Measurements from ENCODE around the gene IRF8.
"Not testable (repeated sequence)": the region's sequence is repeated elsewhere in the genome, so short reads cannot be mapped to it uniquely, and the experiment has no call there.

Gene IRF8

DNA sequence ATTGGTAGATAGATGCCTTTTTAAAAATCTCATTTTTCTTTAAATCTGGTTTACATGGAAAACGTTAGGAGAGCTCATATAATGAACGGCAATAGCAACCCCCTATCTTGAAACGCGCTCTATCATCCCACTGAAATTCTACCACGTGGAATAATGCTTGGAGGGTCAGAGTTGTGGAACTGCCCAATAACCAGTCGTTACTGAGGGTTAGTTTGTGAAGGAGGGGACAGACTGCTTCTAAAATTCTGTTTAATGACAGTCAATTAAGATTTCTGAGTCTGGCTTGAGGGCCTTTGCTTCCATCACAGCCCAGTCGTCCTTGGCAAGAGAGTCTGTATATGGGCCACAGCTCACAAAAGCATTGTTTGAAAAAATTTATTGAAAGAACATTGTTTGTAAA is 482 bp downstream of the IRF8 start:
- DNase-seq = no peak

DNA sequence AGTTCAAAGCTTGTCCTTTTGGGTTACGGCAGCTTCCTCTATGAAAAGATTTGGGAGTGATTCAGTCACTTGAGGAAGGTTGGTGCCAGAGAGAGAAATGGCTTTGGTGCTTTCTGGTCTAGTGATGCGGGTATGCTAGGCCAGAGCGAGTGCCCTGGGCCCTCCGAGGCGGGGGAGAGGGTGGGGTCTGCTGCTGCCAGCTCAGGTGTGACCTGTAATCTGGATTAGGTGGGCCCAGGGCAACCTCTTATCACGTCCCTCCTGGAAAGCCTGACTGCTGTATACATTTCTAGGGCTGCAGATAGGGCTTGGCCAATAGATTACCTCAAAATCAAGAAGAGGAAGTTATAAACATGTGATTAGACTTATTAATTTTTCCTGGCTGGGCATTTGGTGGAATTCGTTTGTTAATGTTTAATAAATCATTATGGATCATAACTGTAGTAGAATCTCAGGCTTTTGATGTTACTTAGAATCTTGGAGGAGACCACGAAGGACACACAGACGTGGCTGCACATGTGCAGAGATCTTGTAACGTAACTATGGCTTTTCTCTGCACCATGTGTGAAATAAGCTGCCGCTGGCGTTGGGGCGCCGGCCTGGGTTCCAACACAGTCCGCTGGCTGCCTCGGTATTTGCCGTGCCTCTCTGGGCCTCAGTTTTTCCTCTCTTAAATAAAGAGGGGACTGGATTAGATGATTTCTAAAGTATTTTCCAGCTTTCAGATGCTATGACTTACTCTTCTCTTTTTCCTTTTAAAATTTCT is 1.2 kb downstream of the IRF8 start:
- no peak for DNase-seq

DNA sequence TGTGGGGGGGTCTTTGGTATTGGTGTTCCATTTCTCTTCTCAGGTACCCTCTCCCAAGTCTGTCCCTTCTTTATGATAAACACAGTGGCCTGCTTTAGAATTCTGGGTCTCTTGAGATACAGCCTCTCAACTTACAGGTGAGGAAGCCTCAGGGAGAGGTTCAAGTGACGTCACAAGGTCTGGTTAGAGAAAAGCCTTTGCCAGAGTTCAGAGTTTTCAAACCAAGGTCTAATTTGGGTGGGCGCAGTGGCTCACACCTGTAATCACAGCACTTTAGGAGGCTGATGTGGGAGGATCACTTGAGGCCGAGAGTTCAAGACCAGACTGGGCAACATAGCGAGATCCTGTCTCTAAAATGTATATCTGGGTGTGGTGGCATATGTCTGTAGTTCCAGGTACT is 2.1 kb downstream of the IRF8 start:
- DNase-seq = no peak

DNA sequence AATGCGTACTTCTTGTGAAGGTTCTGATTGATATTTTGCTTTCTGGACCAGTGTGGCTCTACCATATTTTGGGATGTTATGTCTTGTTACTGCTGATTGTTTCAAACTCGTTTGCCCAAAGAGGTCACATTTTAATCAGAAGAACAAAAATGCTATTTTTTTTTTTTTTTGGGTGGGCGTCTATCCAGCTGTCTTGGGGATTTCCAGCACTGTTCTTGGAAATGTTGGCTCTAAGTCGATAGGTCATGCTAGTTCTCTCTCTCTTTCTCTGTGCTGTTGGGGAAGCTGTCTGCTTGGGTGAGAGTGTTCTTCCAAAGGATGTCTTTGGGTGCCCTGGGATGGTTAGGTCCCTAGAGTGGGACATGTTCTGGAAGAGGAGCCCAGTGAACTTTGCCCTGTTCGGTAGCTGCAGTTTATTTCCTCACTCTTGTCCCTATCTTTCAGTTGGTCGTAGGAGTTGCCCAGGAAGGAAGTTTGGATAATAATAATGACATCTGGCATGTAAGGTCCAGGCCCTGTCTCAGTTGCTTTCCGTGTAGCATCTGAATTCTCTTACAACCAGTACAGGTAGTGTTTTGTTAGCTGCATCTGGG is 2.9 kb downstream of the IRF8 start:
- DNase-seq = no peak

DNA sequence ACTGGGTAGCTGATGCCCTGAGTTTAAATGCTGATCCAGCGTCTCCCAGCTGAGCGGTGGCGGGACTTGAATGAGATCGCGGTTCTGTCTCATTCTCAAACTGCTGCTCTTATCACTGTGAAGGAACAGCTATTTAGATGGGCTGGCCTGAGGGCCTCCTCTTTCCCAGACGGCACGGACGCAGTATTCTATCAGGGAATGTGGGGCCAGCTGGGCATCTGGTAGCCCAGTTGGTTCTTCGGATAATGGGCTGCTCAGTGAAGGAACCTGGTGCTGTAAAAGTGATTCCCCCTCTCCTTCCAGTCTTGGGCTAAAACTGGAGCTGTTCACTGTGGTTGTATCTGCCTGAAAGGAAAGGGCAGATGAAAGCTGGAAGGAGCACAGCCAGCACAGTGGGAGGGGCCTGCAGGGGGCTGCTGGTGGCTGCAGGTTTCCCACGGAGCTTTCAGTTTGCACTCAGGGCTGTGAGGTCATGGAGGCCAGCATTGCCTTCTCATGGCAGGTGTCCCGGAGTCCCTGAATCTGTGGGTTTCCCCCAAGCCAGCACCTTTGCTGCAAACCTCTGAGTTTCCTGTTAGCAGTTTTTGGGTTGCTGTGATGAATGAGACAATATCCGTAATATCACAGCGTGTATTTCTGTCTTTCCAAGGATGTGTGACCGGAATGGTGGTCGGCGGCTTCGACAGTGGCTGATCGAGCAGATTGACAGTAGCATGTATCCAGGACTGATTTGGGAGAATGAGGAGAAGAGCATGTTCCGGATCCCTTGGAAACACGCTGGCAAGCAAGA is 3.6 kb downstream of the IRF8 start:
- no peak for DNase-seq

DNA sequence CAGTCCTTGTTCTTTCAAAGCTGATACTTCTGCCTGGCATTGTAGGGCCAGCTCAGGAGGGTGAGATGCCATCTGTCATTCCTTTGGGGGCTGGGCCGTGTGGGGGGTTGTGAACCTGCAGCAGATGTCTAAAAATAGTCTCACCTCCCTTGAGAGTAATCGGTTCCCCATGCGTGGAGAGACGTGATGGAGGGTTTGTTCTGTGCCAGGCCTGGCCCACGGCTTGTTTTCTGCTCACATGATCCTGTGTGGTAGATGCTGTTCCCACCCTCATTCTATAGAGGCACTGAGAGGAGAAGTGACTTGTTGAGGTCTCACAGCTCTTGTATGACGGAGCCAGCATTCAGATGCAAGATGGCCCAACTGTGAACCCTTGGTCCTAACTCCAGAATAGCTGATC is 4.6 kb downstream of the IRF8 start:
- no peak for DNase-seq

DNA sequence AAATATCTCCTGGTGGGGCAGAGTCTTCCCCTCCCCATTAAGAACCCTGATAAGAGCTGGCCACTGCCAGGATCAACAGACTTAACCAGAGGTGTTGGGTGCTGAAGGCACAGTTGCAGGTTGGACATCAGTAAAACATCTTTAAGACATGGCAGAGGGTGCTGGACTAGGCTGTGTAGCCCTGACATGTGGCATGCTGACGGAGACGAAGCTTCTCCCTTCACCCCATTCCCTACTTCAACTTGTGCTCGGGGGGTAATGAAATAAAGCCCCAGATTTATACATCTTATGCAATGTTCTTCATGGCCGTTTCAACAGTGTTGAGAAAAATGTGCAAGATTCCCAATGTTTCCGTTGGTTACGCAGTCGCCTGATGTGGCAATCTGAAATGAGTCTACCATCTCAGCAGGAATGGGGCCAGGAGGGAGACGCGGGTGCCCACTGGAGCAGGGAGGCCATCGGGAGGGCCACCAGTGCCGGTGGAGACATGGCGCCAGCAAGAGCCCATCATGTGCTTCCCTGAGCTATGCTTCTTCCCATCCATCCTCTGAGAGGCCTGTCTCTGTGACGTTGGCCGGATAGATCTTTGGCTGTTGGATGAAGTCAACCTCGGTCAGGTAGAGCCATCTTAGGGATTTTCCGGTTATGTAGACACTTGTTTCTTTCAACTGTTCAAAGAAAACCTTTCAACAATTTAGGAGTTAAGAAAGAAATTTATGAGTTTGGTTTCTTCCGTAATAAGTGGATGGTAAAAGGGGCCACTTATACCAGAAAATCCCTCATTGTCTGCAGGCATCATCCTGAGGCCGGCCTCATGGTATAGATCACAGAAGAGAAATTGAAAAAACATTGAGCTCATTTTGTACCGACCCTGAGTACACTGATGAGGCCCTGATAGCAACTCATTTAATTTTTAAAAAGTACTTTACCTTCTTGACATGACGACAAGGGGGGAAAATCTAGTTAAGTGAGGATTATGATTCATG is 6.4 kb downstream of the IRF8 start:
- no peak for DNase-seq

DNA sequence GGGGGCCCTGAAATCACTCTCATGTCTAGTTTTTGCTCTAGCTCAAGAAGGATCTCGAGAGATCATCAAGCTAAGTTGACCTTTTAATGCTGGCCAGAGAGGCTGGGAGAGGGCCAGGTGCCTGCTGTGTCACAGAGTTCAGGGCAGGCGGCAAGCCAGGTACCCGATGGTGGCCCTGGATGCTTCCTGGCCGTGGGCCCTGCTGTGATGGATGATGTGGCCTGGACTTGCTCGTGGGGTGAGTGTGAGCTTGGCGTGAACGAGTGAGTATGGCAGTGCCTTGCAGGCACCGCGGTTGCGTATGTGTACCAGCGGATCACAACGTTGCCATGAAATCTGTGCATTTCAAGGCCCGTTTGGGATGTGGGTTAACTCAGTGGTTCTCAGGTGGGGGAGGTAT is 7.4 kb downstream of the IRF8 start:
- DNase-seq = no peak

DNA sequence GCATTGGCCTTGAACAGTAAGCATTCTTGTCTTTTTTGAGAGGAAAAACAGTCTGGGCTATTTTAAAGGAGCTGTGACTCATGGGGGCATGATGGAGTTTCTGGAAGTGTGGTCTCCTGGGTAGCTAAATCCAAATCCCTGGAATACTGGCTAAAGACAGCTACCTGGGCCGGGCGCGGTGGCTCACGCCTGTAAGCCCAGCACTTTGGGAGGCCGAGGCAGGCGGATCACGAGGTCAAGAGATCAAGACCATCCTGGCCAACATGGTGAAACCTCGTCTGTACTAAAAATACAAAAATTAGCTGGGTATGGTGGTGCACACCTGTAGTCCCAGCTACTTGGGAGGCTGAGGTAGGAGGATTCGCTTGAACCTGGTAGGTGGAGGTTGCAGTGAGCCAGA is 8.3 kb downstream of the IRF8 start:
- not testable (repeated sequence) for DNase-seq

DNA sequence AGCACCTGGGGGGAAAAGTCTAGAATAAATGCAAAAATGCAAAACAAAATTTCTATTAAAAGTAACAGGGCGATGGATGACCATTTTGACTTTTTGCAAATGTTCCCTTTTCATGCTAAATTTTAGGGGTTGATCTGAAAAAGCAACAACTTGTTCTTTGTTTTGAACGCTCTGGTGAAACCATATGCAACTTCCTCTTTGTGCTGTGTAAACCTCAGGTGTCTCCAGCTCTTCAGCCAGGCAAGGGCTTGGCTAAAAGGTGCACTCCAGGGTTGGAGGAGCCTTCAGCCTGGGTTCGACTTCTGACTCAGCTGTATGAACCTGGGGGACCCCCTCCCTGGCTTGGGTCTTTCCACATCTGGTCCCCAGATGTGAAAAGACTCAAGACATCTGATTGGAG is 9.5 kb downstream of the IRF8 start:
- no peak for DNase-seq

DNA sequence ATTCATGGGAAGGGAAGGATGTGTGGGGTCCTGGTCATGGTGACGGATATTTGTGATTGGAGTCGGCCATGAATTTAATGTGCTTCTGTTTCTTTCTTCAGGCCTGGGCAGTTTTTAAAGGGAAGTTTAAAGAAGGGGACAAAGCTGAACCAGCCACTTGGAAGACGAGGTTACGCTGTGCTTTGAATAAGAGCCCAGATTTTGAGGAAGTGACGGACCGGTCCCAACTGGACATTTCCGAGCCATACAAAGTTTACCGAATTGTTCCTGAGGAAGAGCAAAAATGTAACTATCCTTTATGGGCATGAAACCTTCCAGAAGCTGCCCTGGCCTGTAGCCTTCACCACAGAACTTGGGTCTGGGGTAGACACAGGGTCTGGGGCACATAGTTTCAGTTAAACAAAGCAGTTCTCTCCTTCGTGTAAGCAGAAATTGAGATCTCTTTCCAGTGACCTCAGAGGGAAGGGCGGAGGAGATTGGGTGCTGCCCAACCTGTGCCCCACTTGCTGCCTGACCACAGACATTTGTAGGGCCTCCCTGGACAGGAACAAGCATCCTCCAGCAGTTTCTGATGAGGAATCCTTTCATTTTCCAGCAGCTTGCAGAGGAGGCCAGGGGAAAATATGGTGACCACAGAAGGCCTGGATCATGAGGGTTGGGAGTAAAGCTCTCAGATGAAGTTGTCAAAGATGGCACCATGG is 10.1 kb downstream of the IRF8 start:
- DNase-seq = peak; percentile 60

DNA sequence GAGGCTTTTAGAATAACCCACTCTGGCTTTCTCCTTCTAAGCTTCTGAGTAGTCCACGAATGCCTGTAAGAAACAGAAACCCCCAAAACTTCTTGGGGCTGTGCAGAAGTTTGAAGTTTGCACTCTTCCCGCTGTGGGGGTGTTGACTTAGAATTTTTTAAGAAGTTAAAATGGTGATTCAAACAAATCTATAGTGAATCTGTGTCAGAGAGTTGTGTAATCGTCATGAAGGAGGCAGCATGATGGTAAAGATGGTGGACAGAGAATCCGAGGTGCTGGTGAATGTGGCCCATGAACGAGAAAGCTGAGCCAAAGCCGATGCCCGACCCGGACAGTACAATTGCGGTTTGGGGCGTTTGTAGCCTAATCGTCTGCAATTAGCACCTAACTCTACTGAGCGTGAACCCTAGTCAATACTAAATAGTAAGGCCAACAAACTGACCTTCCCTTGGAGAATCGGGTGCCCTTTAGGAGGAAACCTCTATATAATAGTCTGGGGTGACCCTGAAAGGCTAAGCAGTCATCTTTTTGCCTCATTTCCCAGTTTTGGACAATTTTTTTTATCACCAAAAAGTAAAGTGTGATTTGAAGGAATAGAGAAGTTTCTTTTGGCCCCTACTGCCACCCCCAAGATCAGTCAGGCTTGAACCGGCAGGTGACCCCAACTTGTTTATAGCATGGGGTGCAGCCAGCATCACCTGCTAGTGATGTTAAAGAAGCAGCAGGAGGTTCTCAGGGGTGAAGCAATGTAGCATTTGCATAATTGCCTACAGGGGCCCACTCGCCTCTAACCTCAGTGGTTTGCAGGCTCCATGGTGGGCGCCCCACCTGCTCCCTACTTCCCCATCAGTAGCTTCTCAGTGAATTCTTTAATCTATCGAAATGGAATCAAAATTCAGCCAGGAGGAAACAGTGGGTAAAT is 11.2 kb downstream of the IRF8 start:
- DNase-seq = no peak

DNA sequence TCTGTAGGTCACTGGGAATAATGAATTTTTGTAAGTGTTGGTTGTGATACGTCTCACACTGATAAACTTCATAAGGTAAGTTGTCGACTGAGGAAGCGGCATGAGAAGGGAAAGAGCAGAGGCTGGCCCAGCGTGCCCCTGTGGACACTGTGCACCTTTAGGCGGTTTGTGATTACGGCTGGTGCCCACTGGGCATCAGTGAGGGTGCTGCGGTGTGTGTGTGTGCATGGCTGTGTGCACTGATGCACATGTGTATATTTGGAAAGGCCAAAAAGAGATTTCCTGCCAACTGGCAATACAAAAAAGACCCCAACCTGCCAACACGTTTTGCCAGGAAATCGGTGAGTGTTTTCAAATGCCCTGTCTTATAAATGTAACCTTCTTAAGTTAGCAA is 11.9 kb downstream of the IRF8 start:
- DNase-seq = no peak

DNA sequence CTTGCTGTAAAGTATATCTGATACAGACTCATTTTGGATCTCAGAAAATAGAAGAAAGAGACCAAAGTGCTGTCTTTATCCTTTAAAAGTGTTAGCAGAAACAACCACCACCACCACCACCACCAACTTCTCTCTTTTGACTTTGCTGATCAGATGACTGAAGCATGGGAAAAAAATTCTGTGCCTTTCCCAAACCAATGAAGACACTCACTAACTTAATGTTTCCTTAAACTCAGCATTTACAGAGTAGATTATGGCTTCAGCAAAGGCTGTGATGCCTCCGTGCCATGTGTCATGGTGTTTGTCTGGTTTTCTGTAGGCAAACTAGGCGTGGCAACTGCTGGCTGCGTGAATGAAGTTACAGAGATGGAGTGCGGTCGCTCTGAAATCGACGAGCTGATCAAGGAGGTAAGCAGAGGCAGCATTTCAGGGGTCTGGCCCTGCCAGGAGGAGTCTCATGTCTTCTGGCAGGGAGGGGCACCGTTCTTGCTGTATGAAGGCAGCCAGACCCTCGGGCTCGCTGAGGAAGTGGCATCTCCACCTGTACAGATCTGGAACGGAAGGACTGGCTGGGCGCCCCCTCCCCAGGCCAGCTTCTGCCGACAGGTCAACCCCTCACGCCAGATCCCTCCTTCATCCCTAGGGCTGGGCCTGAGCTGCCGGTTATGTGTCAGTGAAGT is 12.4 kb downstream of the IRF8 start:
- DNase-seq = no peak

DNA sequence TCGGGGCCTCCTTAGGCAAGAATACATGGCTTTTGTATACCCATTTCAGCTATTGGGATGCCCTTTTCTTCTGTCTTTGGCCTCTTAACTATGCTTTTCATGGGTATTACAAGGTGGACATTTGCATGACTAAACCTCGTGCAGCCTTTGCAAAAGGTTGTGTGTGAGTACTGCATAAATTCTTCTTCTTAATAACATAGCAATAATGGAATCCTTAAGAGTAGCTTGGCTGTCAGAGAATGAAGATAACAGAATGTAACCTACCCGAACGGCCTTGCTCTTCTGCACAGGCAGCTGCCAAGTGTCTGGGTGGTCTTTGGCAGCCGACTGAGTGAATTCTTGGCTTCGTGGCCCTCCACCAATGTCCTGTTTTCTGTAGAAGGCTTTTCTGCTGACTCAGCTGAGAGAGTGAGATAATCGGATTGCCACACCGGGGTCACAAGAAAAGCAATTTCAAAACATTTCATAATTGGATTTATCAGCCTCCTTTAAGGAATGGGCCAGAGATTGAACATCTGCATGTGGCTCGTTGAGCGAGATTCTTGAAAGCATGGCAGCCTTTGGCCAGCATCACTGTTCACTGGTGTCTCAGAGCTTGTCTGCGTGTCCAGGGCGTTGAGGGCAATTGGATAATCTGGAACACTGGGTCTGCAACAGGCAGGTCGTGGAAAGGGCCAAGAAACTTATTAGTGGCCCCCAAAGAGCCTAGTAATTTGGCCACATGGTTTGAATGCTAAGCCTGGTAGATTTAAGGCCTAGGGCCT is 13.4 kb downstream of the IRF8 start:
- peak; percentile 66 for DNase-seq

DNA sequence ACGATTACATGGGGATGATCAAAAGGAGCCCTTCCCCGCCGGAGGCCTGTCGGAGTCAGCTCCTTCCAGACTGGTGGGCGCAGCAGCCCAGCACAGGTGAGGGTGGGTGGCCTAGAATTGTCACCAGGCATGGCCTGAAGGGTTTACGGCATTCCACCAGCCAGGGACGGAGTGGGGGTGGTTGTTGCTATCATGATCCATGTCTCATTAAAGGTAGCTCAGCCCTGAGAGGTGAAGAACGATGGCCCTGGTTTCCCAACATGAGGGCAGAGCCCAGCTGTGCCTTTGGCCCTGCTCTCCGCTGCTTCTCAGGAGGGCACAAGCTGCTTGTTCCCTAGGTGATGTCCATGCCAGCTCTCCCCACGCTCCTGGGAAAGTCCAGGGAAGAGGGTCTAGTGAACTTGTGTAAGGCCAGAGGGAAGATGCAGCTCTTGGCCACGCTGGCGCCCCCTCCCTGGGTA is 14.2 kb downstream of the IRF8 start:
- DNase-seq = no peak

DNA sequence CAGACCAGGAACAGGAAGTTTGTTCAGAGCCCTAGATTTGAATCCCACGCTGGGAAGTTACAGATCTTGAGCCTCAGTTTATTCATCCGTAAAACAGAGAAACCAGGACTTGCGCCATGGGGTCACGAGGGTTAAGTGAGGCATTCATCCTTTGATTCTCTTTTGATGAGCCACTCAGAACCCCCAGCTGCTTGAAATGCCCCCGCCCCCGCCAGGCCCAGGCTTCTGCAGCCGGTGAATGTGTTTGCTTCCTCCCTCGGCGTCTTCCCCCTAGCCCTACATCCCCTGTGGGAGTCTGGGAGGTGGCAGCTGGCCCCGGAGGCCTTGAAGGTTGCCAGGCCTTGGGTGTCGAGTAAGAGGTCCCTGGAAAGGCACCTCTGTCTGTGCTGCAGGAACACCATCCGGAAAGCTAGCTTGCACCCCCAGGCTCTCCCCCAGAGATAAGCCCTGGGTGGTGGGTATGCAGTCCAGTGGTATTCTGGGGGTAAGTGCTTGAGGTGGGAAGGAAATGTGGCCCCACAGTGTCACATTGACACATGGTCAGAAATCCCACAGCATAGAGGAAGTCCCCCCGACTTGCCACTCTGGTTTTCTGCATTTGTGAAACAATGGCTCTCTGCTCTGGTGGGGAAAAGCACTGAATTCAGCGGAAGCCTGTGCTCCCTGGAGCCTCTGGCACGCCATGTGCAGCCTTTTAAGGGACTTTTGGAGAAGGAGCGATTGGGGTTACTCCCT is 14.9 kb downstream of the IRF8 start:
- DNase-seq = no peak

DNA sequence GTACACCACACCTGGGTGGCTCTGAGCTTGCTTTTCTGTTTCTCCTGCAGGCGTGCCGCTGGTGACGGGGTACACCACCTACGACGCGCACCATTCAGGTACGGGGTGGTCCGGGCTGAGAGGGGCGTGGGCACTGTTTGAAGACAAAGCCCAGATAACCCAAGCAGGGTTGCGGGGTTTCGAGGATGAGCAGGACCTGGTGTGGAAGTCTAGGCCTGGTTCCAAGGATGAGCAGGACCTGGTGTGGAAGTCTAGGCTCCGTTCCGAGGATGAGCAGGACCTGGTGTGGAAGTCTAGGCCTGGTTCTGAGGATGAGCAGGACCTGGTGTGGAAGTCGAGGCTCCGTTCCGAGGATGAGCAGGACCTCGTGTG is 15.4 kb downstream of the IRF8 start:
- no peak for DNase-seq

Data from right forelimb (tissue), 1 donor.